ENCODE results near the gene LRRC23. TPM values are rescaled to one million over a fixed set of nuclear protein-coding genes. Genes with fewer than 3 reads are reported as not detected.

Gene LRRC23
- total RNA-seq, 6 experiments from 2014 or later: 5.5 to 7.9 (median 6.6) TPM

- DNase-seq: no peak
- peaks cover 18% of the 10 kb centered on the region for H3K4me1 Mint-ChIP-seq (ENCODE audit: low read depth)
- H3K9me3 Mint-ChIP-seq: no peaks in the 10 kb centered on the region
- H3K4me3 Mint-ChIP-seq: no peak overlapping the region
- H3K27ac Mint-ChIP-seq: no peak overlapping the region
- no peaks in the 10 kb centered on the region for H3K36me3 Mint-ChIP-seq (ENCODE audit: low read depth)
- TF ChIP-seq CTCF (IDR thresholded peaks at IDR 0.05): no peak
- H3K27me3 Mint-ChIP-seq (ENCODE audit: insufficient read depth): peaks cover 2% of the 10 kb centered on the region
Observed at GRCh38 chr12:6957741-6958608, 53.4 kb downstream of the LRRC23 start.

- H3K36me3 Mint-ChIP-seq (ENCODE audit: low read depth): no peaks in the 10 kb centered on the region
- H3K27me3 Mint-ChIP-seq (ENCODE audit: insufficient read depth): peaks cover 2% of the 10 kb centered on the region
- H3K9me3 Mint-ChIP-seq: no peaks in the 10 kb centered on the region
- TF ChIP-seq CTCF (IDR thresholded peaks at IDR 0.05): no peak
- no peak overlapping the region for H3K4me3 Mint-ChIP-seq
- H3K27ac Mint-ChIP-seq: no peak overlapping the region
- peaks cover 18% of the 10 kb centered on the region for H3K4me1 Mint-ChIP-seq (ENCODE audit: low read depth)
- DNase-seq: no peak
Observed at GRCh38 chr12:6958609-6959057, 54.0 kb downstream of the LRRC23 start.

DNA sequence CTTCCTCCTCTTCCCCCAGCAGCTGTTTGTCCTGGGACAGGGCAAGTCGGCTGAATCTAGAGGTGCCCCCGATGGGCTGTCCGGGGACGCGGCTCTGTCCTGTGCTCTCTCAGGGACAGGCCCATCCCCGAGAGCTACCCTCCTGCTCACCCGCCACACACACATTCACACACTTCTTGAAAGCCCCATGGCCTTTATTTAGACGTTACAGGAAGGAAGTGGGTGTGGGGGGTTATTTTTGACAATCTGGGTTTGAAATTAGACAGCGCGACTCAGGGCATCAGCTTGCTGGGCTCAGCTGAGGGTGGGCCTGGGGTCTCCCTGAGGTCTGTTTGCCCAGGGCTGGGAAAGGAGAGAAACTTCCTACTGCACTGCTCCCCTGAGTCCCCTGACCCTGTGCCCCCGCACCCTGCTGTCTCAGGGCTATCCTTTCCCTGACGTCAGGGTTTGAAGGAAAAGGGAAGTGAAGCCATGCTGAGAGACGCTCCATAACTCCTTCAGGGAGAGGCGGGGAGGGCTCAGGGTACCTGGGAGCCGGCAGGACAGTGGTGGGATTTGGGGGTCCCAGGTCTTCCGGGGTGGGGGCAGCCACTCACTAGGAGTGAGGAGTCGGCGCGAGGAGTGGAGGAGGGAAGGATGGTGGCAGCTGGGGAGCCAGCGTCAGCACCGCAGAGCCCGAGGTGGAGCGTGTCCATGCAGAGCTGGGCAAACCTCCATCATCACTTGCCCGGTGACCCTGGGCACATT lies 54.6 kb downstream of the LRRC23 start:
- H3K9me3 Mint-ChIP-seq: no peaks in the 10 kb centered on the region
- no peak for DNase-seq
- H3K27me3 Mint-ChIP-seq (ENCODE audit: insufficient read depth): peaks cover 2% of the 10 kb centered on the region
- H3K27ac Mint-ChIP-seq: no peak overlapping the region
- TF ChIP-seq CTCF (IDR thresholded peaks at IDR 0.05): no peak
- H3K4me3 Mint-ChIP-seq: no peak overlapping the region
- H3K4me1 Mint-ChIP-seq (ENCODE audit: low read depth): peaks cover 18% of the 10 kb centered on the region
- no peaks in the 10 kb centered on the region for H3K36me3 Mint-ChIP-seq (ENCODE audit: low read depth)

- Mint-ChIP-seq H3K4me3 (no peak overlapping the region), H3K27me3 (ENCODE audit: insufficient read depth) (no peaks in the 10 kb centered on the region), H3K36me3 (ENCODE audit: low read depth) (no peaks in the 10 kb centered on the region), H3K9me3 (no peaks in the 10 kb centered on the region), H3K4me1 (ENCODE audit: low read depth) (peaks cover 20% of the 10 kb centered on the region), H3K27ac (no peak overlapping the region)
- no peak for DNase-seq
- no peak for TF ChIP-seq CTCF (IDR thresholded peaks at IDR 0.05)
Observed at GRCh38 chr12:6959805-6960592, 55.4 kb downstream of the LRRC23 start.

DNA sequence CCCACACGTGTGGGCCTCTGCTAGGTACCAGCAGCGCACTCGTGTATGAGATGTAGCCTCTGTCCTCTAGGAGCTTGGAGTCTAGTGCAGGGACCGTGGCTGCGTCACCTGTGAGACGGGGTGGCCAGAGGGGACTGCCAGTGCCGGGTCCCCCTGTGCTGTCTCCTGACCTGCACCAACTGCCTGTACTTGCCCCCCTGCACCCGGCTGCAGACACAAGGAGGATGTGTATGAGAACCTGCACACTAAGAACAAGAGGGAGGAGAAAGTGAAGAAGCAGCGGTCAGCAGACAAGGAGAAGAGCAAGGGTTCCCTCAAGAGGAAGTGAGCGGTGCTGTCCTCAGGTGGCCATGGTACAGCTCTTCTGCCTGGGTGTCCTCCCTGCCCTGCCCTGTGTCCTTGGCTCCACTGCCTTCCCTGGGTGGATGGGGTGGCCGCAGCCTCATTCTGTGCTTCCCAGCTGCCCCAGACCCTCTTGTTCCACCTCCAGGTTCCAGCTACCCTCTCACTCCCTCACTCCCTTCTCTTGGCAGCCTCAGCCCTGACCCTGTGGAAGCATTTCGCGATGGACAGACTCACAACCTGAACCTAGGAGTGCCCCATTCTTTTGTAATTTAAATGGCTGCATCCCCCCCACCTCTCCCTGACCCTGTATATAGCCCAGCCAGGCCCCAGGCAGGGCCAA lies 56.1 kb downstream of the LRRC23 start:
- TF ChIP-seq CTCF (IDR thresholded peaks at IDR 0.05): peak; percentile 38; the same call in 1 of the 2 replicates
- peak overlapping the region; percentile 61; the same call in 1 of the 2 replicates for H3K4me3 Mint-ChIP-seq
- peaks cover 1% of the 10 kb centered on the region; the same call in 1 of the 2 replicates for H3K36me3 Mint-ChIP-seq (ENCODE audit: low read depth)
- peak overlapping the region; percentile 95; the same call in 1 of the 2 replicates for H3K27ac Mint-ChIP-seq
- H3K4me1 Mint-ChIP-seq (ENCODE audit: low read depth): peaks cover 25% of the 10 kb centered on the region
- no peaks in the 10 kb centered on the region for H3K9me3 Mint-ChIP-seq
- no peaks in the 10 kb centered on the region for H3K27me3 Mint-ChIP-seq (ENCODE audit: insufficient read depth)
- peak; percentile 52 for DNase-seq

All from HFFc6 (cell line).